ENCODE results near the gene CRBN. TPM values are rescaled to one million over a fixed set of nuclear protein-coding genes. Genes with fewer than 3 reads are reported as not detected.

CRBN gene
- total and polyA plus RNA-seq, 5 donors from 2014 or later, result 129 to 179 (median 166) TPM

- H3K4me1 Mint-ChIP-seq, result peaks cover 39 to 69% (median 55%) of the 10 kb centered on the region in 4 donors
- ATAC-seq (ENCODE audit: low read depth in 2 of 2) (peak in 1 of 2 donors; percentile 42), DNase-seq (peak in 2 of 3 donors; percentile 40 to 73)
- H3K4me3 ChIP-seq (ENCODE audit: low read depth, low read length), result no peak overlapping the region
- H3K9me3 ChIP-seq (ENCODE audit: control insufficient read depth in 2 of 2, low read length in 2 of 2), result no peaks in the 10 kb centered on the region
- no peaks in the 10 kb centered on the region for H3K27me3 ChIP-seq (ENCODE audit: control insufficient read depth, insufficient read depth, low read length)
- peaks cover 47% of the 10 kb centered on the region for H3K36me3 Mint-ChIP-seq
- no peaks in the 10 kb centered on the region for H3K9me3 Mint-ChIP-seq
- H3K27me3 Mint-ChIP-seq, result no peaks in the 10 kb centered on the region
- H3K4me3 Mint-ChIP-seq, result peak overlapping the region in 2 of 4 donors; percentile 23 to 63
- H3K36me3 ChIP-seq (ENCODE audit: control insufficient read depth, insufficient read depth, low read length), result peaks cover 75% of the 10 kb centered on the region
- peak overlapping the region; percentile 23 for H3K27ac ChIP-seq (ENCODE audit: insufficient read depth, low read length, poor library complexity, severe bottlenecking)
- H3K27ac Mint-ChIP-seq, result peak overlapping the region; percentile 87 to 93 (median 87)
- H3K4me1 ChIP-seq (ENCODE audit: control insufficient read depth, insufficient read depth, low read length, poor library complexity, severe bottlenecking), result peaks cover 47% of the 10 kb centered on the region
Observed at GRCh38 chr3:3170998-3171397, 8.5 kb downstream of the CRBN start.

GRCh38 chr3:3165650-3166049, 13.8 kb downstream of the CRBN start:
- ATAC-seq (ENCODE audit: low read depth in 2 of 2), result no peak
- Mint-ChIP-seq H3K36me3 (peaks cover 48% of the 10 kb centered on the region), H3K4me1 (peaks cover 13 to 57% (median 35%) of the 10 kb centered on the region in 4 donors)

GRCh38 chr3:3165241-3165640, 14.2 kb downstream of the CRBN start:
- Histone ChIP-seq H3K36me3 (ENCODE audit: control insufficient read depth, insufficient read depth, low read length) (peaks cover 76% of the 10 kb centered on the region), H3K4me3 (ENCODE audit: low read depth, low read length) (no peak overlapping the region), H3K4me1 (ENCODE audit: control insufficient read depth, insufficient read depth, low read length, poor library complexity, severe bottlenecking) (peaks cover 3% of the 10 kb centered on the region), H3K27ac (ENCODE audit: insufficient read depth, low read length, poor library complexity, severe bottlenecking) (no peak overlapping the region), H3K9me3 (ENCODE audit: control insufficient read depth in 2 of 2, low read length in 2 of 2) (no peaks in the 10 kb centered on the region), H3K27me3 (ENCODE audit: control insufficient read depth, insufficient read depth, low read length) (no peaks in the 10 kb centered on the region)
- no peak for ATAC-seq (ENCODE audit: low read depth in 2 of 2)
- Mint-ChIP-seq H3K4me3 (no peak overlapping the region), H3K9me3 (no peaks in the 10 kb centered on the region), H3K27ac (peak overlapping the region in 1 of 3 donors; percentile 11), H3K4me1 (peaks cover 17 to 55% (median 36%) of the 10 kb centered on the region in 4 donors), H3K36me3 (peaks cover 50% of the 10 kb centered on the region), H3K27me3 (no peaks in the 10 kb centered on the region)
- DNase-seq, result no peak

More at GRCh38 chr3:3165650-3166049, 13.8 kb downstream of the CRBN start:
- H3K4me3 Mint-ChIP-seq, result no peak overlapping the region
- peaks cover 76% of the 10 kb centered on the region for H3K36me3 ChIP-seq (ENCODE audit: control insufficient read depth, insufficient read depth, low read length)
- H3K9me3 Mint-ChIP-seq, result no peaks in the 10 kb centered on the region
- H3K4me3 ChIP-seq (ENCODE audit: low read depth, low read length), result no peak overlapping the region
- H3K27ac ChIP-seq (ENCODE audit: insufficient read depth, low read length, poor library complexity, severe bottlenecking), result no peak overlapping the region
- DNase-seq, result no peak
- no peaks in the 10 kb centered on the region for H3K27me3 ChIP-seq (ENCODE audit: control insufficient read depth, insufficient read depth, low read length)
- peaks cover 3% of the 10 kb centered on the region for H3K4me1 ChIP-seq (ENCODE audit: control insufficient read depth, insufficient read depth, low read length, poor library complexity, severe bottlenecking)
- peak overlapping the region in 1 of 3 donors; percentile 49 for H3K27ac Mint-ChIP-seq
- H3K27me3 Mint-ChIP-seq, result no peaks in the 10 kb centered on the region
- H3K9me3 ChIP-seq (ENCODE audit: control insufficient read depth in 2 of 2, low read length in 2 of 2), result no peaks in the 10 kb centered on the region

- H3K27ac ChIP-seq (ENCODE audit: insufficient read depth, low read length, poor library complexity, severe bottlenecking), result no peak overlapping the region
- Mint-ChIP-seq H3K27me3 (no peaks in the 10 kb centered on the region), H3K4me3 (no peak overlapping the region), H3K9me3 (no peaks in the 10 kb centered on the region), H3K4me1 (peaks cover 9 to 62% (median 36%) of the 10 kb centered on the region in 4 donors), H3K36me3 (peaks cover 36% of the 10 kb centered on the region), H3K27ac (peak overlapping the region in 2 of 3 donors; percentile 44 to 84)
- peaks cover 89% of the 10 kb centered on the region for H3K36me3 ChIP-seq (ENCODE audit: control insufficient read depth, insufficient read depth, low read length)
- H3K27me3 ChIP-seq (ENCODE audit: control insufficient read depth, insufficient read depth, low read length), result no peaks in the 10 kb centered on the region
- ATAC-seq (ENCODE audit: low read depth in 2 of 2) (no peak), DNase-seq (no peak)
- H3K4me3 ChIP-seq (ENCODE audit: low read depth, low read length), result no peak overlapping the region
- H3K9me3 ChIP-seq (ENCODE audit: control insufficient read depth in 2 of 2, low read length in 2 of 2), result no peaks in the 10 kb centered on the region
- no peaks in the 10 kb centered on the region for H3K4me1 ChIP-seq (ENCODE audit: control insufficient read depth, insufficient read depth, low read length, poor library complexity, severe bottlenecking)
Observed at GRCh38 chr3:3160826-3161225, 18.7 kb downstream of the CRBN start.

GRCh38 chr3:3157484-3157883, 22.0 kb downstream of the CRBN start:
- H3K27ac Mint-ChIP-seq, result peak overlapping the region in 2 of 3 donors; percentile 51 to 71

GRCh38 chr3:3154879-3155610, 24.4 kb downstream of the CRBN start:
- Mint-ChIP-seq H3K9me3 (no peaks in the 10 kb centered on the region), H3K27ac (peak overlapping the region; percentile 1 to 75 (median 67)), H3K27me3 (no peaks in the 10 kb centered on the region), H3K4me3 (no peak overlapping the region), H3K36me3 (peaks cover 35% of the 10 kb centered on the region), H3K4me1 (peaks cover 14 to 53% (median 26%) of the 10 kb centered on the region in 4 donors)
- Histone ChIP-seq H3K27me3 (ENCODE audit: control insufficient read depth, insufficient read depth, low read length) (no peaks in the 10 kb centered on the region), H3K36me3 (ENCODE audit: control insufficient read depth, insufficient read depth, low read length) (peaks cover 95% of the 10 kb centered on the region), H3K27ac (ENCODE audit: insufficient read depth, low read length, poor library complexity, severe bottlenecking) (no peak overlapping the region), H3K4me3 (ENCODE audit: low read depth, low read length) (no peak overlapping the region), H3K4me1 (ENCODE audit: control insufficient read depth, insufficient read depth, low read length, poor library complexity, severe bottlenecking) (no peaks in the 10 kb centered on the region), H3K9me3 (ENCODE audit: control insufficient read depth in 2 of 2, low read length in 2 of 2) (no peaks in the 10 kb centered on the region)
- ATAC-seq (ENCODE audit: low read depth in 2 of 2), result no peak
- DNase-seq, result no peak

More at GRCh38 chr3:3157484-3157883, 22.0 kb downstream of the CRBN start:
- peaks cover 33% of the 10 kb centered on the region for H3K36me3 Mint-ChIP-seq
- H3K9me3 Mint-ChIP-seq, result no peaks in the 10 kb centered on the region
- H3K27me3 Mint-ChIP-seq, result no peaks in the 10 kb centered on the region
- H3K4me3 Mint-ChIP-seq, result peak overlapping the region in 1 of 4 donors; percentile 22
- DNase-seq (no peak), ATAC-seq (ENCODE audit: low read depth in 2 of 2) (no peak)
- Histone ChIP-seq H3K4me1 (ENCODE audit: control insufficient read depth, insufficient read depth, low read length, poor library complexity, severe bottlenecking) (no peaks in the 10 kb centered on the region), H3K27ac (ENCODE audit: insufficient read depth, low read length, poor library complexity, severe bottlenecking) (no peak overlapping the region), H3K36me3 (ENCODE audit: control insufficient read depth, insufficient read depth, low read length) (peaks cover 90% of the 10 kb centered on the region), H3K4me3 (ENCODE audit: low read depth, low read length) (no peak overlapping the region), H3K27me3 (ENCODE audit: control insufficient read depth, insufficient read depth, low read length) (no peaks in the 10 kb centered on the region), H3K9me3 (ENCODE audit: control insufficient read depth in 2 of 2, low read length in 2 of 2) (no peaks in the 10 kb centered on the region)
- H3K4me1 Mint-ChIP-seq, result peaks cover 14 to 55% (median 32%) of the 10 kb centered on the region in 4 donors

GRCh38 chr3:3151513-3151912, 28.0 kb downstream of the CRBN start:
- H3K36me3 ChIP-seq (ENCODE audit: control insufficient read depth, insufficient read depth, low read length), result peaks cover 96% of the 10 kb centered on the region
- Mint-ChIP-seq H3K36me3 (peaks cover 30% of the 10 kb centered on the region), H3K27ac (peak overlapping the region in 2 of 3 donors; percentile 54 to 60), H3K4me3 (no peak overlapping the region), H3K27me3 (no peaks in the 10 kb centered on the region), H3K9me3 (no peaks in the 10 kb centered on the region), H3K4me1 (peaks cover 9 to 33% (median 18%) of the 10 kb centered on the region in 4 donors)
- H3K9me3 ChIP-seq (ENCODE audit: control insufficient read depth in 2 of 2, low read length in 2 of 2), result no peaks in the 10 kb centered on the region
- H3K4me1 ChIP-seq (ENCODE audit: control insufficient read depth, insufficient read depth, low read length, poor library complexity, severe bottlenecking), result no peaks in the 10 kb centered on the region
- no peak for ATAC-seq (ENCODE audit: low read depth in 2 of 2)
- no peak for DNase-seq
- H3K27ac ChIP-seq (ENCODE audit: insufficient read depth, low read length, poor library complexity, severe bottlenecking), result peak overlapping the region; percentile 42
- H3K27me3 ChIP-seq (ENCODE audit: control insufficient read depth, insufficient read depth, low read length), result no peaks in the 10 kb centered on the region
- no peak overlapping the region for H3K4me3 ChIP-seq (ENCODE audit: low read depth, low read length)

All from CD4-positive, CD25-positive, alpha-beta regulatory T cell (primary cell).